Measurements from ENCODE around the gene TBPL1. TPM values are rescaled to one million over a fixed set of nuclear protein-coding genes. Genes with fewer than 3 reads are reported as not detected.

TBPL1 gene
- total RNA-seq, 1 donor from 2014 or later, result 24.5 TPM

GRCh38 chr6:134005800-134006199 is 52.8 kb downstream of the TBPL1 start:
- DNase-seq (ENCODE audit: low spot score), result no peak

- peak; percentile 81 for DNase-seq (ENCODE audit: low spot score)
Observed at GRCh38 chr6:134007077-134007476, 54.1 kb downstream of the TBPL1 start.

- no peak for DNase-seq (ENCODE audit: low spot score)
Observed at GRCh38 chr6:134009876-134010275, 56.9 kb downstream of the TBPL1 start.

- DNase-seq (ENCODE audit: low spot score), result no peak
Observed at GRCh38 chr6:134010400-134010799, 57.4 kb downstream of the TBPL1 start.

GRCh38 chr6:134010974-134011373 is 58.0 kb downstream of the TBPL1 start:
- no peak for DNase-seq (ENCODE audit: low spot score)

- no peak for DNase-seq (ENCODE audit: low spot score)
Observed at GRCh38 chr6:134014588-134015137, 61.6 kb downstream of the TBPL1 start.

- no peak for DNase-seq (ENCODE audit: low spot score)
Observed at GRCh38 chr6:134015719-134016557, 62.9 kb downstream of the TBPL1 start.

- no peak for DNase-seq (ENCODE audit: low spot score)
Observed at GRCh38 chr6:134016558-134016814, 63.5 kb downstream of the TBPL1 start.

- no peak for DNase-seq (ENCODE audit: low spot score)
Observed at GRCh38 chr6:134020071-134020470, 67.0 kb downstream of the TBPL1 start.

GRCh38 chr6:134020543-134020942 is 67.5 kb downstream of the TBPL1 start:
- no peak for DNase-seq (ENCODE audit: low spot score)

- no peak for DNase-seq (ENCODE audit: low spot score)
Observed at GRCh38 chr6:134020968-134021367, 67.9 kb downstream of the TBPL1 start.

GRCh38 chr6:134021396-134022122 is 68.5 kb downstream of the TBPL1 start:
- no peak for DNase-seq (ENCODE audit: low spot score)

GRCh38 chr6:134022650-134023049 is 69.6 kb downstream of the TBPL1 start:
- DNase-seq (ENCODE audit: low spot score), result no peak

GRCh38 chr6:134026597-134026996 is 73.6 kb downstream of the TBPL1 start:
- DNase-seq (ENCODE audit: low spot score), result peak; percentile 50

- DNase-seq (ENCODE audit: low spot score), result no peak
Observed at GRCh38 chr6:134028438-134028837, 75.4 kb downstream of the TBPL1 start.

- no peak for DNase-seq (ENCODE audit: low spot score)
Observed at GRCh38 chr6:134029495-134030455, 76.8 kb downstream of the TBPL1 start.

- DNase-seq (ENCODE audit: low spot score), result no peak
Observed at GRCh38 chr6:134031696-134032255, 78.8 kb downstream of the TBPL1 start.

- DNase-seq (ENCODE audit: low spot score), result no peak
Observed at GRCh38 chr6:134034478-134034877, 81.5 kb downstream of the TBPL1 start.

- no peak for DNase-seq (ENCODE audit: low spot score)
Observed at GRCh38 chr6:134034961-134035822, 82.2 kb downstream of the TBPL1 start.

GRCh38 chr6:134035823-134036296 is 82.8 kb downstream of the TBPL1 start:
- DNase-seq (ENCODE audit: low spot score), result peak; percentile 62
